Measurements from ENCODE around the gene ZBTB37. TPM values are rescaled to one million over a fixed set of nuclear protein-coding genes. Genes with fewer than 3 reads are reported as not detected.

Gene ZBTB37
- total RNA-seq, 1 experiment from 2014 or later: 12.0 TPM

GRCh38 chr1:173823781-173824314, 44.3 kb upstream of the ZBTB37 start:
- Histone ChIP-seq H2BK5ac (ENCODE audit: insufficient read length, low read length) (no peak overlapping the region), H3K18ac (ENCODE audit: insufficient read length, low read depth, low read length) (peak overlapping the region; percentile 88), H3K56ac (ENCODE audit: insufficient read length, low read depth, low read length) (no peak overlapping the region), H3K14ac (ENCODE audit: insufficient read depth, low read length) (peak overlapping the region; percentile 80; the same call in 1 of the 2 replicates), H2BK120ac (ENCODE audit: low read depth, low read length, poor library complexity, severe bottlenecking) (no peak overlapping the region), H3K4me1 (ENCODE audit: insufficient read depth, low read length) (no peaks in the 10 kb centered on the region; the same call in 1 of the 2 replicates), H2BK20ac (ENCODE audit: low read depth, low read length, poor library complexity, severe bottlenecking) (no peak overlapping the region), H2BK12ac (ENCODE audit: insufficient read length, low read depth, low read length) (no peak overlapping the region), H4K91ac (ENCODE audit: insufficient read length, low read depth, low read length) (no peak overlapping the region), H3T11ph (ENCODE audit: low read length) (no peak overlapping the region), H3K23ac (ENCODE audit: insufficient read length, low read depth, low read length) (no peak overlapping the region), H4K5ac (ENCODE audit: insufficient read length, low read depth, low read length) (no peak overlapping the region), H3K23me2 (ENCODE audit: insufficient read length, low read depth, low read length, poor library complexity, severe bottlenecking) (peaks cover 7% of the 10 kb centered on the region), H3K27ac (ENCODE audit: insufficient read length, low read depth, low read length) (peak overlapping the region; percentile 80), H3K79me2 (ENCODE audit: insufficient read depth, low read length) (peaks cover 17% of the 10 kb centered on the region; the same call in 1 of the 2 replicates), H2AFZ (ENCODE audit: low read length) (no peak overlapping the region), H3K9me3 (ENCODE audit: control insufficient read depth, low read depth, low read length) (no peaks in the 10 kb centered on the region), H3K9ac (ENCODE audit: extremely low read depth, insufficient read length, low read length) (peak overlapping the region; percentile 88), H4K8ac (replicated peaks; ENCODE audit: insufficient read length, low read depth, low read length) (no peak overlapping the region), H3K79me1 (ENCODE audit: insufficient read depth, low read depth, low read length, poor library complexity, severe bottlenecking) (peaks cover 4% of the 10 kb centered on the region), H3K4me2 (ENCODE audit: insufficient read depth, insufficient read length, low read length) (peak overlapping the region; percentile 74), H4K20me1 (ENCODE audit: control insufficient read depth, insufficient read depth, insufficient read length) (no peaks in the 10 kb centered on the region), H3K27me3 (ENCODE audit: insufficient read depth, low read length) (no peaks in the 10 kb centered on the region), H2BK15ac (ENCODE audit: low read depth, low read length) (no peak overlapping the region), H3K4ac (ENCODE audit: low read depth, low read length) (no peak overlapping the region), H2AK5ac (ENCODE audit: insufficient read length, low read length) (no peak overlapping the region)
- Mint-ChIP-seq H3K9me3 (no peaks in the 10 kb centered on the region), H3K36me3 (ENCODE audit: insufficient read depth in 1 of 3, low read depth in 3 of 3) (peaks cover 12 to 29% (median 26%) of the 10 kb centered on the region in 3 experiments; a peak in 6 of 7 replicates), H3K27me3 (ENCODE audit: low read depth) (no peaks in the 10 kb centered on the region), H3K4me1 (peaks cover 11 to 16% of the 10 kb centered on the region in 2 experiments), H3K4me3 (peak overlapping the region; percentile 95 to 99), H3K27ac (peak overlapping the region; percentile 99 to 100 (median 100))
- TF ChIP-seq, protein P1, sequence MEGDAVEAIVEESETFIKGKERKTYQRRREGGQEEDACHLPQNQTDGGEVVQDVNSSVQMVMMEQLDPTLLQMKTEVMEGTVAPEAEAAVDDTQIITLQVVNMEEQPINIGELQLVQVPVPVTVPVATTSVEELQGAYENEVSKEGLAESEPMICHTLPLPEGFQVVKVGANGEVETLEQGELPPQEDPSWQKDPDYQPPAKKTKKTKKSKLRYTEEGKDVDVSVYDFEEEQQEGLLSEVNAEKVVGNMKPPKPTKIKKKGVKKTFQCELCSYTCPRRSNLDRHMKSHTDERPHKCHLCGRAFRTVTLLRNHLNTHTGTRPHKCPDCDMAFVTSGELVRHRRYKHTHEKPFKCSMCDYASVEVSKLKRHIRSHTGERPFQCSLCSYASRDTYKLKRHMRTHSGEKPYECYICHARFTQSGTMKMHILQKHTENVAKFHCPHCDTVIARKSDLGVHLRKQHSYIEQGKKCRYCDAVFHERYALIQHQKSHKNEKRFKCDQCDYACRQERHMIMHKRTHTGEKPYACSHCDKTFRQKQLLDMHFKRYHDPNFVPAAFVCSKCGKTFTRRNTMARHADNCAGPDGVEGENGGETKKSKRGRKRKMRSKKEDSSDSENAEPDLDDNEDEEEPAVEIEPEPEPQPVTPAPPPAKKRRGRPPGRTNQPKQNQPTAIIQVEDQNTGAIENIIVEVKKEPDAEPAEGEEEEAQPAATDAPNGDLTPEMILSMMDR (conservative IDR thresholded peaks at IDR 0.05): no peak
- DNase-seq: no peak
- WGBS (ENCODE audit: extremely low coverage, insufficient read length, low lambda C conversion rate): no CpG with 5 or more reads among the region's 25 CpGs
